GM12865 (cell line): ENCODE results near the gene TTBK2.

Experiments
- DNase-seq: peaks from one replicate; pipeline ENCODE4 v3.0.0; 2010; ENCODE audit warnings: low read depth
- H3K4me3 ChIP-seq: 2 replicates; pipeline ENCODE4 v1.5.1; 2011; ENCODE audit warnings: mild to moderate bottlenecking, low read depth, low read length, control low read depth
- CTCF ChIP-seq: IDR thresholded peaks from 2 replicates; pipeline ENCODE4 v1.5.1; 2011; ENCODE audit warnings: low read length, control low read depth, low read depth, inconsistent platforms; ENCODE audit not compliant: insufficient read depth; ENCODE audit errors: missing control alignments

Gene TTBK2

DNA sequence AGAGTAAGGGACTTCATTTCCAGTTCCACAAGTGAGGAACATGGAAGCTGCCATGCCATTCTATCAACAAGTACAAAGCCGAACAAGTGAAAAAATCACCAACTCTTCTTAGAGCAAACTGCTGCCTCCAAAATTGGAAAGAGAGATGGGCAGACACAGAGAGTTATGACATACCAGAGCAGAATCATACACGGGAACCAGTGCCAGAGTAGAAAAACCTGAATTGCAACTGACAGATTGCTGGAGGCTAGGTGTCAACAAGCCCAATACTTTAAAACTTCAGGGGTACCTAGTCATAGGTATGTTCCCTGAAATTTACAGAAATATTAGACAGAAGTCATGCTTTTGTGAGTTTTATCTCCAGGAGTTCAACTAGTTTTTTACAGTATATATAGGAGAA is 62.0 kb downstream of the TTBK2 start:
- no peak for TF ChIP-seq CTCF
- DNase-seq, result no peak
- no peak overlapping the region for H3K4me3 ChIP-seq

DNA sequence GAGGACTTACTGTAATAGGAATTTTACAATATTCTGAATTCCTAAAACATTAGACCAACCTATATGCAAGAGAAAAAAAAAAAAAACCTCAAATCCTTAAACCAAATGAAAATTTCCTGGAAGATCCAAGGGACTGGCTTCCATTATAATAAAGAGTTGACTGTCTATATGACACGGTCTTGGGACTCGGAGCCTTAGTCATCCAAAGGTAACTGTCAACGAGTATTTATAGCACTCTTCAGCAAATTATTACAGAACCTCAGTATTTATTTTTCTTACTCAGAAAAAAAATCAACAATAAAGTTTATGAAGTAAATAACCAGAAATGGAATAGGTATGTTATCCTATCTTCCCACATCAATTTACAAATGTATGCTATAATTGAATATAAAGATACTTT is 66.0 kb downstream of the TTBK2 start:
- H3K4me3 ChIP-seq, result no peak overlapping the region
- no peak for TF ChIP-seq CTCF

DNA sequence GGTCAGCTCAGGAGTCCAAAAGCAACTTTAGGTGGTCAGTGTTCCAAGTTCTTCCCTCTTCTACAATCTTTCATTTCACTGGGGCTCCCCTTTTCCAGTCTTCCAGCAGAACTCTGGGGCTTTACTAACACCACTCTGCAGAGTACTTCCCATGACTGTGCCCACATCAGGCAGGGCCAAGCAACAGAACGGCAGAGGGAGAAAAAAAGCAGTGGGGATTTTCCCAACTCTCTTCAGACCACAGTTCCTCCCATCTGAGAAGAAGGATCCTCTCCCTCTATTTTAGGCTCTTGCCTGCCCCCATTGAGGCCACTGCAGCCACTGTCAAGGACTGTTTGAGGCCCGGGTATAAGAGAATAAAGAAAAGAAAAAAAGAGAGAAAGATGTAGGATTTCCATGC is 70.7 kb downstream of the TTBK2 start:
- DNase-seq, result no peak
- TF ChIP-seq CTCF, result no peak
- H3K4me3 ChIP-seq, result no peak overlapping the region

More for the DNA sequence above, 66.0 kb downstream of the TTBK2 start:
- DNase-seq, result no peak

DNA sequence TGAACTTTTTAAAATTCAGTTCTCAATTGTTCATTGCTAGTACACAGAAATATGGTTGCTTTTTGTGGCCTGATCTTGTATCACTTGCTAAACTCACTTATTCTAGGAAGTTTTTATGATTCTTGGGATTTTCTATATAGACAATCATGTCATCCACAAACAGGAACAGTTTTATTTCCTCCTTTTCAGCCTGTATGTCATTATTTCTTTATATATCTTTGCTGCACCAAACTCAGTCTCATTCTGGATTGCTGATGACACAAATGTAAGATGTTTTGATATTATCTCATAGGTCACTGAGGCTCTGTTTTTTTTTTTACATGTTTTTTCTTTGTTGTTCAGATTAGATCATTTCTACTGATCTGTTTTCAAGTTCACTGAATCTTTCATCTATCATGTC is 71.7 kb downstream of the TTBK2 start:
- no peak for DNase-seq
- TF ChIP-seq CTCF, result no peak
- no peak overlapping the region for H3K4me3 ChIP-seq

DNA sequence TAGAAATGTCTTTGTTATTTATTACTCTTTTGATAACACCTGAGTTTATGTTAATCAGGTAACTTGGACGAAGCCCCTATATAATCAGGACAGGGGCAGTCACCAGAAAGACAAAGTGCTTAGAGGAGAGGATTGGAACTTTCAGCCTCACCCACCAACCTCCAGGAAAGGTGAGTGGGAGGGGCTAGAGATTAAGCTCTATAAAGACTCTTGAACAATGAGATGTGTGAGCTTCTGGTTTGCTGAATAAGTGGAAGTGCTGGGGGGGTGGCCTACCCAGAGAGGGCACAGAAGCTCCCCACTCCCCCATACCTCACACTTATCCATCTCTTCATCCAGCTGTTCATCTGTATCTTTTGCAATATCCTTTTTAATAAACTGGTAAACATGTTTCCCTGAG is 73.9 kb downstream of the TTBK2 start:
- no peak for TF ChIP-seq CTCF
- no peak for DNase-seq
- no peak overlapping the region for H3K4me3 ChIP-seq

DNA sequence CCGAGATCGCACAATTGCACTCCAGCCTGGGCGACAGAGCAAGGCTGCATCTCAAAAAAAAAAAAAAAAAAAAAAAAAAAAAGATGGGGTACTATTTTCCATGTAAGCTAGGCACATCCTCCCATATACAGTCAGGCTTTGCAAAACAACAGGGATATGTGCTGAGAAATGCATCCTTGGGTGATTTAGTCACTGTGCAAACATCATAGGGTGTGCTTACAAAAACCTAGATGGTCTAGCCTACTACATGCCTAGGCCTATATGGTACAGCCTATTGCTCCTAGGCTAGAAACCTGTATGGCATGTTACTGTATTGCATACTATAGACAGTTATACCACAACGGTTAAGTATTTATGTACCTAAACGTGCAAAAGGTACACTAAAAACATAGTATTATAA is 75.0 kb downstream of the TTBK2 start:
- no peak for TF ChIP-seq CTCF
- no peak overlapping the region for H3K4me3 ChIP-seq
- no peak for DNase-seq

DNA sequence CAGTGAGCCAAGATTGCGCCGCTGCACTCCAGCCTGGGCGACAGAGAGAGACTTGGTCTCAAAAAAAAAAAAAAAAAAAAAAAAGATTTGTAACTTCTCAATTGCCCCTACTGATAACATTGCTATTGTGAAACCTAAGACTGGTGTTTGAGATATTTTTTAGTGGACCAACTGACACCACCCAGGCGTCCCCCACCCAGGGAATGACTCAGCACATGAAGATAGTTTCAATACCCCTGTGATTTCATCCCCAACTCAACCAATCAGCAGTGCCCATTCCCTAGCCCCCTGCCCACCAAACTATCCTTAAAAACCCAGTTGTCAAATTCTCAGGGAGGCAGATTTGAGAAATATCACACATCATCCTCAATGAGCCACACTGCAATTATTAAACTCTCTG is 76.9 kb downstream of the TTBK2 start:
- DNase-seq, result no peak

More for the DNA sequence above, 76.9 kb downstream of the TTBK2 start:
- no peak for TF ChIP-seq CTCF
- no peak overlapping the region for H3K4me3 ChIP-seq
